ENCODE results near the gene DOCK2. TPM values are rescaled to one million over a fixed set of nuclear protein-coding genes. Genes with fewer than 3 reads are reported as not detected.

Gene DOCK2
- total and polyA plus RNA-seq, 9 of the 15 experiments (the other 6 are each of a cell fraction or from before 2014, with no cell fraction given), result 4.5 to 42.6 (median 20.5) TPM

DNA sequence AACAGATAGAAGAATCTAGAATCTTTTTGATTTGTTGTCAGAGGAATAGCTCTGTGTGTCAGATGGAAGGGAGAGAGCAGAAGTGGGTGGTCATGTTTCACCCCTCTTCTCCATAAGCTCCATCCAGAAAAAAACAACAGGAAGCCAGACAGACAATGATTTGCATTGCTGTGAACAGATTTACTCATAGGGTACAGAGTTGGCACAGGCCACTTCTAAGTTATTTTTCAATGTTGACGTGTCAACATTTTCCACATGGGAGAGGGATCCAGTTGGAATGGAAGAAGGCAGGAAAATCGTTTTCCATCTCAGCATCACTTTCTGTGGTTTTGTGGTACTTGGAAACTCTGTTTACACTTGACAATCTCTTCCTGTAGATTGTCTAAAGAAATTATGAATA is 256.5 kb downstream of the DOCK2 start:
- WGBS (ENCODE audit: insufficient coverage, low coverage, missing lambda C conversion rate), result 0% methylated on average over 2 of the region's 2 CpGs
- no peaks in the 10 kb centered on the region for H3K27me3 ChIP-seq (ENCODE audit: control insufficient read depth in 2 of 2, insufficient read depth in 2 of 2, low read length in 2 of 2)
- H3K9me3 ChIP-seq (replicated peaks; ENCODE audit: control insufficient read depth, insufficient read depth, low read depth, low read length), result no peaks in the 10 kb centered on the region
- DNase-seq (ENCODE audit: extremely low read depth in 1 of 4, low spot score in 3 of 4), result no peak
- intact Hi-C loops (cut with micrococcal nuclease) (no loop called here), in situ Hi-C loops (cut with MboI) (no loop called here)
- no peak overlapping the region for H3K4me3 ChIP-seq
- ATAC-seq, result no peak
- CTCF ChIA-PET (ENCODE audit: low intra/inter-chr PET ratio), result no interaction called here
- H2AFZ ChIP-seq (ENCODE audit: low read depth, low read length), result no peak overlapping the region
- no peak for FAIRE-seq
- no peak overlapping the region for H3K27ac ChIP-seq (ENCODE audit: extremely low read depth, low read depth, low read length)
- H3K36me3 ChIP-seq (ENCODE audit: control insufficient read depth, insufficient read depth, low read length), result no peaks in the 10 kb centered on the region
- H3K4me1 ChIP-seq (replicated peaks in 1 of 2; ENCODE audit: control insufficient read depth in 2 of 2, insufficient read depth in 2 of 2, low read length in 2 of 2), result no peaks in the 10 kb centered on the region
- BruUV-seq (replicated peaks), result no TSS peak
- H3K4me2 ChIP-seq (ENCODE audit: insufficient read depth, low read length), result no peak overlapping the region
- no peak overlapping the region for H3K9ac ChIP-seq (ENCODE audit: insufficient read depth in 1 of 2, low read depth in 2 of 2, low read length in 2 of 2)
- TF ChIP-seq, protein P1, sequence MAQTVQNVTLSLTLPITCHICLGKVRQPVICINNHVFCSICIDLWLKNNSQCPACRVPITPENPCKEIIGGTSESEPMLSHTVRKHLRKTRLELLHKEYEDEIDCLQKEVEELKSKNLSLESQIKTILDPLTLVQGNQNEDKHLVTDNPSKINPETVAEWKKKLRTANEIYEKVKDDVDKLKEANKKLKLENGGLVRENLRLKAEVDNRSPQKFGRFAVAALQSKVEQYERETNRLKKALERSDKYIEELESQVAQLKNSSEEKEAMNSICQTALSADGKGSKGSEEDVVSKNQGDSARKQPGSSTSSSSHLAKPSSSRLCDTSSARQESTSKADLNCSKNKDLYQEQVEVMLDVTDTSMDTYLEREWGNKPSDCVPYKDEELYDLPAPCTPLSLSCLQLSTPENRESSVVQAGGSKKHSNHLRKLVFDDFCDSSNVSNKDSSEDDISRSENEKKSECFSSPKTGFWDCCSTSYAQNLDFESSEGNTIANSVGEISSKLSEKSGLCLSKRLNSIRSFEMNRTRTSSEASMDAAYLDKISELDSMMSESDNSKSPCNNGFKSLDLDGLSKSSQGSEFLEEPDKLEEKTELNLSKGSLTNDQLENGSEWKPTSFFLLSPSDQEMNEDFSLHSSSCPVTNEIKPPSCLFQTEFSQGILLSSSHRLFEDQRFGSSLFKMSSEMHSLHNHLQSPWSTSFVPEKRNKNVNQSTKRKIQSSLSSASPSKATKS (CRISPR knock-in tag; IDR thresholded peaks at IDR 0.05), result no peak
- TF ChIP-seq, protein P2, sequence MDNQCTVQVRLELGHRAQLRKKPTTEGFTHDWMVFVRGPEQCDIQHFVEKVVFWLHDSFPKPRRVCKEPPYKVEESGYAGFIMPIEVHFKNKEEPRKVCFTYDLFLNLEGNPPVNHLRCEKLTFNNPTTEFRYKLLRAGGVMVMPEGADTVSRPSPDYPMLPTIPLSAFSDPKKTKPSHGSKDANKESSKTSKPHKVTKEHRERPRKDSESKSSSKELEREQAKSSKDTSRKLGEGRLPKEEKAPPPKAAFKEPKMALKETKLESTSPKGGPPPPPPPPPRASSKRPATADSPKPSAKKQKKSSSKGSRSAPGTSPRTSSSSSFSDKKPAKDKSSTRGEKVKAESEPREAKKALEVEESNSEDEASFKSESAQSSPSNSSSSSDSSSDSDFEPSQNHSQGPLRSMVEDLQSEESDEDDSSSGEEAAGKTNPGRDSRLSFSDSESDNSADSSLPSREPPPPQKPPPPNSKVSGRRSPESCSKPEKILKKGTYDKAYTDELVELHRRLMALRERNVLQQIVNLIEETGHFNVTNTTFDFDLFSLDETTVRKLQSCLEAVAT (IDR thresholded peaks at IDR 0.05), result no peak
- TF ChIP-seq ZNF444 (CRISPR knock-in tag; IDR thresholded peaks at IDR 0.05) (no peak), SIRT6 (IDR thresholded peaks at IDR 0.05; ENCODE audit: low read depth, low read length) (no peak), FOXA1 (IDR thresholded peaks at IDR 0.05; ENCODE audit: borderline replicate concordance) (no peak), RBFOX2 (IDR thresholded peaks at IDR 0.05; ENCODE audit: low read depth, low read length) (no peak)
- no peaks in the 10 kb centered on the region for H3K9me1 ChIP-seq (ENCODE audit: control insufficient read depth, insufficient read depth, low read length)
- H4K20me1 ChIP-seq (replicated peaks; ENCODE audit: control insufficient read depth, insufficient read depth, low read length), result no peaks in the 10 kb centered on the region
- POLR2A ChIA-PET, result no interaction called here
- no peaks in the 10 kb centered on the region for H3K79me2 ChIP-seq (ENCODE audit: control insufficient read depth, insufficient read depth, low read length)

Measured in K562 (cell line).